GM19023 (cell line): Measurements from ENCODE around the gene SYNPO2.
"Not testable (repeated sequence)": the region's sequence is repeated elsewhere in the genome, so short reads cannot be mapped to it uniquely, and the experiment has no call there.

Experiments
- ATAC-seq: cut with Tn5 transposase; IDR thresholded peaks from one replicate; pipeline ENCODE4 v1.9.1; 2021; ENCODE audit warnings: mild to moderate bottlenecking, moderate library complexity; ENCODE audit not compliant: unreplicated experiment

Gene SYNPO2

GRCh38 chr4:118972167-118972566 is 83.5 kb downstream of the SYNPO2 start:
- ATAC-seq, result no peak

GRCh38 chr4:118973295-118973694 is 84.6 kb downstream of the SYNPO2 start:
- no peak for ATAC-seq

GRCh38 chr4:118974758-118975157 is 86.1 kb downstream of the SYNPO2 start:
- no peak for ATAC-seq

DNA sequence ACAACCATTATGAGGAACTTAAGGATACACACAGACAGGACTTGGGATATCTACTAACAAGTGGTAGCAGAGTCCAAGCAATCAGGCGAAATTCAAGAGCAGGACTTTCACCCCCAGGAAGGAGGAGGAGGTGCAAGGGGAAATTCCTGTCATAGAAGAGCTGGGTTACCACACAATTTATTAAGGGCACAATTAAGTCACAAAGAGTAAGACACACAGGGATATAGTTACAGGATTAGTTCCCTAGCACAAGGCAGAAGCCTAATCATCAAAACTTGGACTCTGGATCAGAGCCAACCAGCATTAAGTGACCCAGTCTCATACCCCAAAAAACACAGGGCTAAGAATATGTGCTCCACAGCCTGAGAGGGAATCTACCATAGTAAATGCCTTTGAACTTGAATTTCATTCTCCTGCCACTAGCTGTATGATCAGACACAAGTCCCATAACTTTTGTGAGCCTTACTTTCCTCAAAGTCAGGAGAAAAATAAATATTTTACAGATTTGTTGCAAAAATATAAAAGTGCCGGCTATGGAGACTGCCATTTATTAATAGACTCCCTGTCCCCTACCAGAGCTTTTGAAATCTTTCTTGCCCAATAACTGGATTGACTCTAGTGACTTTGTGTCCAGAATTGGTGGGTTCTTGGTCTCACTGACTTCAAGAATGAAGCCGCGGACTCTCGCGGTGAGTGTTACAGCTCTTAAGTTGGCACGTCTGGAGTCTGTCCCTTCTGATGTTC is 87.0 kb downstream of the SYNPO2 start:
- ATAC-seq, result no peak

DNA sequence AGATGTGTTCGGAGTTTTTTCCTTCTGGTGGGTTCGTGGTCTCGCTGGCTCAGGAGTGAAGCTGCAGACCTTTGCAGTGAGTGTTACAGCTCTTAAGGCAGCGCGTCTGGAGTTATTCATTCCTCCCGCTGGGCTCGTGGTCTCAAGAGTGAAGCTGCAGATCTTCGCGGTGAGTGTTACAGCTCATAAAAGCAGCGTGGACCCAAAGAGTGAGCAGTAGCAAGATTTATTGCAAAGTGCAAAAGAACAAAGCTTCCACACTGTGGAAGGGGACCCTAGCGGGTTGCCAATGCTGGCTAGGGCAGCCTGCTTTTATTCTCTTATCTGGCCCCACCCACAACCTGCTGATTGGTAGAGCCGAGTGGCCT is 87.5 kb downstream of the SYNPO2 start:
- ATAC-seq, result not testable (repeated sequence)

DNA sequence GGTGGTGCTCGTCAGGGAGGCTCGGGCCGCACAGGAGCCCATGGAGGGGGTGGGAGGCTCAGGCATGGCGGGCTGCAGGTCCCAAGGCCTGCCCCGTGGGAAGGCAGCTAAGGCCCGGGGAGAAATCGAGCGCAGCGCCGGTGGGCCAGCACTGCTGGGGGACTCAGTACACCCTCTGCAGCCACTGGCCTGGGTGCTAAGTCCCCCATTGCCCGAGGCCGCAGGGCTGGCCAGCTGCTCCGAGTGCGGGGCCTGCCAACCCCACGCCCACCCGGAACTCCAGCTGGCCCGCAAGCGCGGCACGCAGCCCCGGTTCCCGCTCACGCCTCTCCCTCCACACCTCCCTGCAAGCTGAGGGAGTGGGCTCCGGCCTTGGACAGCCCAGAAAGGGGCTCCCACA is 88.4 kb downstream of the SYNPO2 start:
- not testable (repeated sequence) for ATAC-seq

- no peak for ATAC-seq
These were observed 91.1 kb downstream of the SYNPO2 start for GRCh38 chr4:118979712-118980111.

DNA sequence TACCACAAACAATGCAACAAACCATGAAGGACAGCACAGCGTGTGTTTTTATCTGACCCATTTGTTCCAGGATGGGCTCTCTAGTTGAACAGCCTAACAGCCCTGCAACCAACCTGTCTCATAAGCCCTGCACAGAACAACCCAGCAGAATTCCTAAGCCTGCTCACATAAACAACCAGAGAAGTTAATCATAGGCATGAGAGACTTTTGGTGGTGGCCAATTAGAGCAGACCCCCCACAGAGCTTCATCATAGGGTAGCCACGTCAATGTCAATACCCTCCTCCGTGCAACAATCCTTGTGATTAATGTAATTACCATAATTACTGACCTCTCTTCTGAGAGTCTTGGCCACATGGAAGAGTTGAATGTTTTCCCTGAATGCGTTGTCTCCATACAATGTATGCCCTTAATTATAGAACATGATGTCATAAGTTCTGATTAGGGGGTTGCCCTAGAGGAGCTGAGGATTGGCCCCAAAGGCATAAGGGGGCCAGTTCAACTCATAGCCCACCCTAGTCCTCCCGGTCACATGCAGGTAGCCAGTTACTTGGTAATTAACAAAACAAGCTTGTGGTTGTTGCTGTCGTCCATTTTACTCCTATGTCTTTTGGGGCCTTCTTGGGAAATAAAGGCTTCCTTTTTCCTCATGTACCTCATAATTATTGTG is 92.7 kb downstream of the SYNPO2 start:
- no peak for ATAC-seq

GRCh38 chr4:118981839-118982381 is 93.3 kb downstream of the SYNPO2 start:
- peak; percentile 83 for ATAC-seq

- ATAC-seq, result no peak
These were observed 94.6 kb downstream of the SYNPO2 start for GRCh38 chr4:118983293-118983692.

DNA sequence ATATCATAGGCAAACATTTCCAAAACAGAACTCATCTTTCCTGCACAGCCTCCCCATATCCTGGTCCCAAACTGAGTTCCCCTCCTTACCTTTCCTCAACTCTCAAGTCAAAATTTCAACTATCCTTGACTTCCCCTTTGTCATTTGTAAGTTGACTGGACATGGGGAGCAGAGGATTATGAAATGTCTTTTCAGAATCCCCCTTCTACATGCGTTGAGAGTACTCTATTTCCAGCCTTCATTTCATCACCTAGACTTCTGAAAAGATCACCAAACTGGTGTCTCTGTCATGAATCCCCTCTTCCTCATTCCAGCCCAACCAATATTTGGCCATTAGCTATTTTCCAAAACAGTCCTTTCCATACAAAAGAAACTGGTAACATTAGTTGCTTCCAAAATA is 95.2 kb downstream of the SYNPO2 start:
- no peak for ATAC-seq

- no peak for ATAC-seq
These were observed 96.7 kb downstream of the SYNPO2 start for GRCh38 chr4:118985170-118986000.

DNA sequence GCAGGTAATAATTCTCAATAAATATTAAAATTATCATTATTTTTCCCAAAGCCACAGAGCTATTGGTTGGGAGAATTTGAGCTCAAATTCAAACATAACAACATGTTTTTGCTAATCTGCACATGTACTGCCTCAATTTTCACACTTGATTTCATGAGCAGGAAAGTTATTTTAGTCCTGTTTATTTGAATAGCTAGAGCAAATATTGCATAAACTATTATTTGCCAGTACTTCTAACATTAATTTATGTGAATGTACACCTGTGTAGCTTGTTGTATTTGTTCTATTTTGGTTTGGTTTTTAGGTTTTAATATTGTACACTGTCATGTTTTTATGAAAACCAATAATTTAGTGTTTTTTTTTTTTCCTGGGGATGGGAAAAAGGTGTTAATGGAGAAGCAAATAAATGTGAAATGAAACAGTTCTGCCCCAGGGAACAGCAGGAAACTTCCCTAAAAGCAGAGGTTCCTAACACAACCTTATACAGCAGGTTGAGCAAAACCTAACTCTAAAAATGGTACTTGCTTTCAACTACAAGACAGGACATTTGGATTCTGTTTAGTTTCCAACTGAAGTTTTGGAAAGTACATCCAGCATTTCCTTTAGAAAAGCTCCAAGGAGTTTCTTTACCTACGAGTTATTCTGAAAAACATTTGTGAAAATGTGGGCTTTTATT is 99.4 kb downstream of the SYNPO2 start:
- no peak for ATAC-seq

DNA sequence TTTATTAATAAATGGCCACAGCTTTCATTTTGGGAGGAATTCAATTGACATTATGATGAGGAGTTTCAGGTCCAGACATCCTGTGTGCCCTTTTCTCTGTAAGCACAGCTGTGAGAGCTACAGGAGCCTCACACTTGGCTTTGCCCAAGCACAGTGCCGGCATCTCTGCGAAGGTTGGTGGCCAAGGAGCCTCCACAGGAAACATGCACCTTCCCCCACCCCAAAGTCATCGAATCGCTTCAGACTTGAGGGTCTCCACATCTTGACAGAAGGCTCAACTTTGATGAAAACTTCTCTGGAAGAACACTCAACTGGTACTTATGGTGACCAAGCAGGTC is 100.0 kb downstream of the SYNPO2 start:
- no peak for ATAC-seq

DNA sequence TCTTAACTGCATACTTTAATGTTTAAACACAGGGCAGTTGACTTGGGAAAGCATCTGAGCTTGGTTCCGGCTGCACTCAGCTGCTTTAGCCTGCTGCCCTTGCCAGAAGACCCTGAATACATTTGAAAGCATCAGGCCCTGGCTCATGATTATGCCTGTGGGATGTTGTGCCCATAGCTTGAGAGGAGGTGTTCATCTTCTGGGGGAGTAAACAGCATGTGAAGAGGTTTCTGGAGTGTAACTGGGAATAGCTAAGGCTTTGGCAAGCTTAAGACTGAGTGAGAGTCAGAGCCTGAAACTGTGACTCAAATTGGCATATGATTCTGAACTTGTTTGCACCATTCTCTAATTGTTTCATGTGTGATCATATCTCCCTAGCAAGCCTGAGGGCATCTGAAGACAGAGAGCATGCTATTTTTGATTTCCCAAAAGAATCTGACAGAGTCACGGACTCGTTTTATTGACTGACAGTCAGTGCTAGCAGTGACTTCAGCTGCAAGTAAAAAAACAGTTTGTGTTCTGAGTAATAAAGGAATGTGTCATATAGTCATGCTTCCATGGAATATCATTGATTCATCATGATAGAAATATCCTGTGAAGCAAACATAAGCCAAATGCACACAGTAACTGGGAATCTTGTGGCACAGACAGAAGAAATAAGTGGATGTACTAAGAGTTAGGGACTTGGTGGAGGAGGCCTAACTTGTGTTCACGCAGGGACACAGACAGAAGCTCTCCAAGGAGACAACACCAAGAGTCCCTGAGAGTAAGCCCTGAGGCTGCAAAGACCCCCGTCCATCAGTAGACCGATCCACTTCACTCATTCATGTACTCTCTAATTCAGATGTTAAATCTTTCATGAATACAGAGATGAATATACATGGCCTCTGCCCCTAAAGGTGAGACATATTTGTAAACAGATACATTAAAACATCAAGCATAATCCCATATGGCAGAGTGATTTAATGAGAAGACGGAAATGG is 100.7 kb downstream of the SYNPO2 start:
- ATAC-seq, result no peak

DNA sequence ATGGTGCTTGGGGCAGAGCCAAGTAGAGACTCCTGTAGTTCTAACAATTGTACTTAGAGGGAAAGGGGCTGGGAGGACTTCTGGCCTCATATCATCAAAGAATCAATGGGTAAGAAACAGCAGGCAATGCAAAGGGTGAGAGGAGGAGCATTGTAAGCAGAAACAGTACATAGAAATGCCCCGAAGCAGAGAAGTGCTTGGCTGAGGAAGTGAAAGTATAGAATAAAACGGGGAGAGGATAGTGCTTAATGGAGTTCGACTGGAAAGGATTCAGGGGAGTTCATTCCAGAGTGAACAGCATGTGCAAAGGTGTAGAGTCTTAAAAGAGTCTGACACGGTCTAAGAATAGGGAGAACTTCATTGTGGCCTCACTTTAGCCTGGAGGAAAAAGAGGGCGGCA is 103.0 kb downstream of the SYNPO2 start:
- ATAC-seq, result no peak

DNA sequence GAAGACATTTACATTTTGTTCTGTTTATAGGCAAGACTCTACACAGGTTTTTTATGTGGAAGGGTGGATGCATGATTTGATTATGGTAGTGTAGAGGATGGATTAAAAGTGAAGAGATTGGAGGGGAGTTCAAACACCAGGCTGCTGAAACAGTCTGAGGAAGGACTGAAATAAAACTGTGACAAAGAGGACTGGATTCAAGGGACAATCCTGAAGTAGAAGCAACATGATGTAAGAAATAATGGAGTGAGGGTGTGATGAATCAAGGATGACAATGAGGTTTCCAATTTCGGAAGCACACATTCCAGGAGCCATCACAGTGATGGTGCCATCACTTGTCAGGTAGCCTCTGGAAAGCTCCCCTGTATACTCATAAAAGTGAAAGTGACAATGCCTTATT is 103.5 kb downstream of the SYNPO2 start:
- no peak for ATAC-seq

DNA sequence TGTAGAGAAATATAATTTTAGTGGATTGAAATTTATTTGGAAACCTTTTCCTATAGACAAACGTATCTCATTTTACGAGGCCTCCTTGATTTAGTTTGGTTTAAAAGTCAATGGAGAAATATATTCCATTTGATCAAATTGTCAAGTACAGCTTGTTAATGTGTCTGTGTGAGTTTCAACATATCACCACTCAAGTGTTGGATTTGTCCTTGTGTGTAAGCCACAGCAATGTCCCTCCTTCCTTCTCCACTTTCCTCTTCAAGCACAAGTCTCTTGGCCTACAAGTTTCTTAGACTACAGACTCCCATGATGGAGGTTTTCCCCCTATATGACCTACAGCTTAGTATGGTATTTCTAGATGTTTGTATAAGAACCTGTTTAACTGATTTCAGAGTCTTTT is 104.7 kb downstream of the SYNPO2 start:
- no peak for ATAC-seq

GRCh38 chr4:118994030-118994429 is 105.4 kb downstream of the SYNPO2 start:
- ATAC-seq, result no peak
